Activated T-cell treated with anti-CD3 and anti-CD28 coated beads, Interleukin-2, amount 50 U/mL, for 24 hours (primary cell): ENCODE results near the gene RPS6KA5.
A peak's percentile ranks its signal among the peaks of the same experiment; 100 is the strongest.
"Not testable (repeated sequence)": the region's sequence is repeated elsewhere in the genome, so short reads cannot be mapped to it uniquely, and the experiment has no call there.

Source experiments
- DNase-seq: peaks from one replicate; pipeline ENCODE4 v3.0.0-alpha.2; 2020
- H3K27ac Mint-ChIP-seq: 2 replicates; pipeline ENCODE4 v1.8.0; 2020; ENCODE audit warnings: mild to moderate bottlenecking, mixed read lengths
- H3K27me3 Mint-ChIP-seq: 2 replicates; pipeline ENCODE4 v1.8.0; 2020; ENCODE audit warnings: mixed read lengths
- H3K36me3 Mint-ChIP-seq: 2 replicates; pipeline ENCODE4 v1.8.0; 2020; ENCODE audit warnings: low read depth, mixed read lengths
- H3K4me1 Mint-ChIP-seq: 2 replicates; pipeline ENCODE4 v1.8.0; 2020; ENCODE audit warnings: low read depth, mixed read lengths
- H3K4me3 Mint-ChIP-seq: 2 replicates; pipeline ENCODE4 v1.8.0; 2020; ENCODE audit warnings: mild to moderate bottlenecking, moderate library complexity, mixed read lengths
- H3K9me3 Mint-ChIP-seq: 2 replicates; pipeline ENCODE4 v1.8.0; 2020; ENCODE audit warnings: mixed read lengths

RPS6KA5 gene

DNA sequence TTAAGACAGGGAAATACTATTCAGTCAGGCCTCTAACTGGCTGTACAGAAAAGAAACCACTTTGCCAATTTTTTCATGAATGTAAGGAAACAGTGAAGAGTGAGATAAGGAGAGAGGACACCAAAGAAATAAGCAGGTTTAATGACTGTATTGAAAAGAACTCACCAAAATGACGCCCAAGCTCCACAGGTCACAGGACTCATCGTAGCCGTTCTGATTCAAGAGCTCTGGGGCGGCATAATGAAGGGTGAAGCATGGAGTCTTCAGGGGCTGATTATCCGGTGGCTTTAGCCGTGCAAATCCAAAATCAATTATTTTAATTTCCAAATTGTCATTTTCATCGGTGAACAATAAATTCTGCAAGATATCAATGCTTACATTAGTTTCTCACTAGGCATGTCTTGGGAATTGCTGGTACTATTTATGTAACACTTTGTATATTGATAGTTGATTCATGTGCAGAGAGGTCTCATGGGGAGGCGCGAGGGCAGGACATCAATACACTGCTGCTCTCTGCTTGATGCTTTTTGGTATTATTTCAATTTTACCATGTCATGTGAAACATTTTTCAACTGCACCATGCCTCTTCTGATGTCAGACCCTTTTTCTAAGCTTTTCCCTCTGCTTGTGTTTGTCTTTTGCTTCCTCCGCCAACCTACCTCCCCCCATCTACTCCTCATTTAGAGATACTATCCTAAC, 170.0 kb downstream of the RPS6KA5 start:
- H3K27me3 Mint-ChIP-seq = no peaks in the 10 kb centered on the region
- no peak for DNase-seq
- H3K4me1 Mint-ChIP-seq = peaks cover 6% of the 10 kb centered on the region
- H3K27ac Mint-ChIP-seq = no peak overlapping the region
- H3K4me3 Mint-ChIP-seq = no peak overlapping the region
- peaks cover 63% of the 10 kb centered on the region for H3K36me3 Mint-ChIP-seq
- no peaks in the 10 kb centered on the region for H3K9me3 Mint-ChIP-seq

DNA sequence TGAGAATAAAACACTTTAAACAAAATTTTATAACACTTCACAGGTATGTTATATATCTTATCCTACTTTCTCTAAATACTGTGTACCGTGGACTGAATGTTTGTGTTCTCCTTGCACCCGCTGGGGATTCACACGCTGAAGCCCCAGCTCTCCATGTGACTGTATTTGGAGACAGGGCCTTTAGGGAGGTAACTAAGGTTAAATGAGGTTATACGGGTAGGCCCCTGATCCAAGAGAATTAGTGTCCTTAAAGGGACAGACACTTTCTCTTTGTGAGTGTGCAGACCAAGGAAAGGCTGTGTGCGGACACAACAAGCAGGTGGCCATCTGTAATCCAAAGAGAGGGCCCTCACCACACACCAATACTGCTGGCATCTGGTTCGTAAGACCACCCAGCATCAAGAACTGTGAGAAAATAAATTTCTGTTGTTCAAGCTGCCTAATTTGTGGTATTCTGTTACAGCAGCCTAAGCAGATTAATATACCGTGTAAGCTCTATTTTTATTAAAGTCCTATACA, 174.1 kb downstream of the RPS6KA5 start:
- Mint-ChIP-seq H3K27ac (no peak overlapping the region), H3K4me1 (peaks cover 1% of the 10 kb centered on the region), H3K36me3 (peaks cover 59% of the 10 kb centered on the region), H3K9me3 (no peaks in the 10 kb centered on the region), H3K27me3 (no peaks in the 10 kb centered on the region), H3K4me3 (no peak overlapping the region)
- DNase-seq = no peak

DNA sequence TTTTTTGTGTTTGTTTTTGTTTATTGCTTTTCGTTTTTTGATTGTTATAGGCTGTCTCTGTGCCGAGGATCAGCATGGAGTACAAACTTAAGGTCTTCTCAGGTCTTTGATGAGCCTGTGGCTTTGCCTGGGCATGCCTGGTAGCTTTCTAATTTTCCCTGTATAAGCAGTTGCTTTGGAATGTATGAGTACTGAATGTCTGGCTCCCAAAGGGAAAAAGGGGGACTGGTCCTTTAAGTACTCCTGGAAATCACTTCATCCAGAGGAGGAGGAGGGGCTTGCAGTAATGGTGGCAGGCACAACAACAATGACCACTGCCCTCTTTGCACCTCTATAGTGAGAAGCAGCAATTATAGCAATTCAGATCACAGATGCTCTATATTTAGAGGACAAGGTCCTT, 176.7 kb downstream of the RPS6KA5 start:
- Mint-ChIP-seq H3K4me1 (no peaks in the 10 kb centered on the region), H3K4me3 (no peak overlapping the region), H3K36me3 (peaks cover 61% of the 10 kb centered on the region), H3K9me3 (no peaks in the 10 kb centered on the region), H3K27me3 (no peaks in the 10 kb centered on the region), H3K27ac (no peak overlapping the region)
- no peak for DNase-seq

DNA sequence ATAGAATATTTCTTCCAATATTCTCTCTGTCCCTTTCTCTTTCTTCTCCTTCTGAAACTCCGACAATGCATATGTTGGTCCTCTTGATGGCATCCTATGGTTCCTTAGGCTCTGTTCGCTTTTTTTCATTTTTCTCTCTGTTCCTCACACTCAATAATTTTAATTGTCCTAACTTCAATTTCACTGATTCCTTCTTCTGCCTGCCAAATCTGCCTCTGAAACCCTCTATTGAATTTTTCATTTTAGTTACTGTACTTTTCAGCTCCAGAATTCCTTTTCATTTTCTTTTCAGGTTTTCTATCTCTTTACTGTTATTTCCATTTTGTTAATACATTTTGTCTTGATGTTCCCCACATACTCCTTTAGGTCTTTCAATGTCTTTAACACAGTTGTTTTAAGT, 177.2 kb downstream of the RPS6KA5 start:
- no peaks in the 10 kb centered on the region for H3K27me3 Mint-ChIP-seq

DNA sequence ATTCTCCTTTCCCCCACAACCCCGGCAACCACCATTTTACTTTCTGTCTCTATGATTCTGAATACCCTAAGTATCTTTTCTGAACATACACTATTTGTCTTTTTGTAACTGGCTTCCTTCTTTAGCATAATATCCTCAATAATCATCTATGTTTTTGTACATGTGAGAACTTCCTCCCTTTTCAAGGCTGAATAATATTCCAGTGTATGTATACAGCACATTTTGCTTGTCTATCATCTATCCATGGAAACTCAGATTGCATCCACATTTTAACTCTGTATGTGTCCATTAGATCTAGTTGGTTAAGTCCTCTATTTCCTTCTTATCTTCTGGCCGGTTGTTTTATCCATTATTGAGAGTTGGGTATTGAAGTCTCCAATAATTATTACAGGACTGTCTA, 180.2 kb downstream of the RPS6KA5 start:
- no peak overlapping the region for H3K27ac Mint-ChIP-seq
- H3K36me3 Mint-ChIP-seq = peaks cover 63% of the 10 kb centered on the region
- H3K27me3 Mint-ChIP-seq = no peaks in the 10 kb centered on the region
- no peak overlapping the region for H3K4me3 Mint-ChIP-seq
- no peaks in the 10 kb centered on the region for H3K4me1 Mint-ChIP-seq
- DNase-seq = no peak
- no peaks in the 10 kb centered on the region for H3K9me3 Mint-ChIP-seq

More for the DNA sequence above, 177.2 kb downstream of the RPS6KA5 start:
- H3K4me3 Mint-ChIP-seq = no peak overlapping the region
- H3K27ac Mint-ChIP-seq = no peak overlapping the region
- H3K9me3 Mint-ChIP-seq = no peaks in the 10 kb centered on the region
- H3K4me1 Mint-ChIP-seq = no peaks in the 10 kb centered on the region
- DNase-seq = no peak
- H3K36me3 Mint-ChIP-seq = peaks cover 58% of the 10 kb centered on the region

DNA sequence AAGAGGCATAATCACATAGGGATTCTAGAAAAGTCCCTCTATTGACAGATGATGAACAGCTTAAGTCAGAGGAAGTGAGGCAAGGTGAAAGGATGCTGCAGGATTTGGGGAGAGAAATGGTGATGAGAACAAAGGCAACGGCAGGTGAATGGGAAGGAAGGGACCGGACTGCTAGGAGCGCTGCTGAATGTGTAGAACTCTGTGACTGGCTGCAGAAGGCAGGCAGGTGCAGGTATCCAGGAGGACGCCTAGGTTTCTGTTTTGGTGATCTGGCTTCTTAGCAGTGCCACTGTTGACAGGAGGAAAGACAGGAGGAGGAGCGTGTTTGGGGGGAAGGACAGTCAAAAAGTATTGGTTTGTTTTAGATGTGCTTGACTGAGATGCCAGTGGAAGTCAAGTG, 185.8 kb downstream of the RPS6KA5 start:
- H3K4me1 Mint-ChIP-seq = peaks cover 8% of the 10 kb centered on the region
- DNase-seq = no peak
- no peak overlapping the region for H3K27ac Mint-ChIP-seq
- H3K27me3 Mint-ChIP-seq = no peaks in the 10 kb centered on the region
- no peaks in the 10 kb centered on the region for H3K9me3 Mint-ChIP-seq
- peaks cover 71% of the 10 kb centered on the region for H3K36me3 Mint-ChIP-seq
- H3K4me3 Mint-ChIP-seq = no peak overlapping the region

DNA sequence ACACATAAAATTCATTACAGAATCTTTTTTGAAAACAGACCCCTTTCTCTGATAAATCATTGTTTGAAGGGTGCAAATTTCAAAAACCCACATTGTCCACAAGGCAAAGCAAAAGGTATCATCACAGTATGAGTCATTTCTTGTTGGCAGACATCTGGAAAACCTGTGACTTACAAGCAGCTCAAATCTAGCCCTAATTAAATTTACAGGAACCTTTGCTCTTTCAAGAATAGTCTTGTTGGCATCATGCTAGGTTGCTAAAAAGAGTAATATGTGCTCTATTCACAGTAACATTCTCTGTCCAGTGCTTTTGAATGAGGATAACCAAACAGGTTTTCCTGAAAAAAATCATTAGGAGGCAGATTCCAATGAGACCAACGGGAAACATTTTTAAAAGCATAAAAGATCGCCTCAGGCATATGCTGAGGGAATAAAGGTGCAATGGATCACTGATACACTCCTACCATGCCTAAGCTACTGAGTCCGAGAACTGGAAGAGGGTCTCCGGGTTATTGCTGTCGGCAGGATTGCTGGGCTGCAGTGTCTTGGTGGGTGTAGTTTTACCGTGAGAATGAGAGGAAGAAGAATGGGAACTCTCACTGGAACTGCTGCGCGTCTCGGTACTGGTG, 188.7 kb downstream of the RPS6KA5 start:
- Mint-ChIP-seq H3K4me3 (no peak overlapping the region), H3K27ac (peak overlapping the region; percentile 48), H3K4me1 (peaks cover 8% of the 10 kb centered on the region), H3K27me3 (no peaks in the 10 kb centered on the region), H3K9me3 (no peaks in the 10 kb centered on the region), H3K36me3 (peaks cover 50% of the 10 kb centered on the region)
- no peak for DNase-seq

DNA sequence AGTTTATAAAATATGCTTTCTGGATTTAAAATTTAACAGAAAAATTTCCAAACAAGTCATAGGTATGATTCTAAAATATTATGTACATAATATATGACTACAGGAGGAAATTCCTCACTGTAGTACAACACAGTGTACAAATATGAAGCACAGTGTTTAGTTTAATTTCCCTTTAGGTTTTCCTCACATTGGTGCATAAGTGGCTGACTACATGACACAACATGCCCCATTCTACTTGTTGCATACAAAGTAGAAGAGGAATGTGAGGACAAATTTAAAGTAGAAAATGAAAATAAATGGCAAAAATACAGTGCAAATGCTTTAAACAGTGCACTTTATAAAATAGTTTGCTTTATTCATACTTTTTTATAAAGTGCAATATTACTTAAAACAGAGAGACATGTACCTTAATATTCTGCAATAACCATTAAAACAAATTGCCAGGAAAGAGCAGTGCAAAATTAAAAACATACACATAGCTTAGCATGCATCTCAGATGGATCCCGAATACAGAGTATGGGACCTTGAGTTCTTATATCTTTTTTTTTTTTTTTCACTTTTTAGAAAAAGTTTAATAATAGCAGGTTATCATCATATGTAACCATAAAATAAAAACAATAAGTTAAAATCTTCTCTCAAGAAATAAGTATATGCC, 189.4 kb downstream of the RPS6KA5 start:
- Mint-ChIP-seq H3K27me3 (no peaks in the 10 kb centered on the region), H3K4me1 (peaks cover 8% of the 10 kb centered on the region), H3K36me3 (peaks cover 44% of the 10 kb centered on the region), H3K4me3 (no peak overlapping the region), H3K27ac (no peak overlapping the region), H3K9me3 (no peaks in the 10 kb centered on the region)
- no peak for DNase-seq

DNA sequence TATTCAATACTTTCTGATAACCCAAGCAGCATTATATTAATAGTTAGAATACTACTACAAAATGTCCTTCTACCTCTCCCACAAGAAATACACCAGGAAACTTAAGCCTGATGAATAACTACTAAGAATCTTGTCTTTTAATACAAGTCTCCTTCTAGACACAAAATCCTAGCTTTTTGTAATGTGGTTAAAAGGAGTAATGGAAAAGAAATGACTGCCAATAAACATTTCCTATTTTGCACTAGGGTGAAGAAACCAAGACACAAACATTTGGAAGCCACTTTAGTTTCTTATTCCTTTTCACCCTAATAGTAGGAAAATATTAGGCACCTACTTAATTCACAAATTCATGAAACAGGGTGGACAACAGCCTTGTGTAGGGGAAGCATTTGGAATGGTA, 192.9 kb downstream of the RPS6KA5 start:
- Mint-ChIP-seq H3K27ac (no peak overlapping the region), H3K4me1 (peaks cover 10% of the 10 kb centered on the region), H3K27me3 (no peaks in the 10 kb centered on the region), H3K9me3 (no peaks in the 10 kb centered on the region), H3K4me3 (no peak overlapping the region), H3K36me3 (peaks cover 27% of the 10 kb centered on the region)
- no peak for DNase-seq

DNA sequence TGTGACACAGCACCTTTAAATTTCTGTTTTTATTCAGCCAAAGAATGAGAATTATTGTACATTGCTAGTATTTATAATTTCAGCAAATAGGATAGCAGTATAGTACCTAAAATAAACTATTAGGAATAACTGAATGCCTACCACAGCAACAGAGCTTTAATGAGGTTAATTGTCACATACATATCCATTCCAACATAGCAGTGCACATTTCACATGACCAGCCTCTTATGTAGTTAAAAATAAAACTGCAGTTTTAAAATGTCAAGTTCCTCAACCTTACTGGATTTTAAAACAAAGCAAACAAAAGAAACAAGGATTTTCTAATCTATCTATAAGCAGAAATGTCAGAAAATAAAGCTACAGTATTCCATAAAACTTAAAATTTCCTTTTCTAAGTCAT, 193.6 kb downstream of the RPS6KA5 start:
- DNase-seq = no peak
- no peak overlapping the region for H3K4me3 Mint-ChIP-seq
- H3K4me1 Mint-ChIP-seq = peaks cover 6% of the 10 kb centered on the region
- no peaks in the 10 kb centered on the region for H3K27me3 Mint-ChIP-seq
- H3K9me3 Mint-ChIP-seq = no peaks in the 10 kb centered on the region
- H3K27ac Mint-ChIP-seq = no peak overlapping the region
- peaks cover 22% of the 10 kb centered on the region for H3K36me3 Mint-ChIP-seq

DNA sequence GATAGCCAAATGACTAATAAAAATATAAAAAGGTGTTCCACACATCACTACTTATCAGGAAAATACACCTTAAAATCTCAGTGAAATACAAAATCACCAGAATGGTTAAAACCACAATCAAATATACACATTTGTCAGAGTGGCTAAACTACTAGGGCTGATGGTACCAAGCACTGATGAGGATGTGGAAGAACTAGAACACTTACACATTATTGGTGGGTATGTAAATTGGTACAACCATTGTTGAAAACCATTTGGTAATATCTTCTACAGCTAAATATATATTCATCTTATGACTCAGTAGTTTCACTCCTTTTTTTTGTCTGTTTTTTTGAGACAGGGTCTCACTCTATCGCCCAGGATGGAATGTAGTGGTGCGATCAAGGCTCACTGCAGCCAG, 195.7 kb downstream of the RPS6KA5 start:
- Mint-ChIP-seq H3K9me3 (no peaks in the 10 kb centered on the region), H3K4me3 (no peak overlapping the region), H3K27ac (no peak overlapping the region), H3K36me3 (peaks cover 15% of the 10 kb centered on the region), H3K4me1 (peaks cover 2% of the 10 kb centered on the region), H3K27me3 (no peaks in the 10 kb centered on the region)
- no peak for DNase-seq

DNA sequence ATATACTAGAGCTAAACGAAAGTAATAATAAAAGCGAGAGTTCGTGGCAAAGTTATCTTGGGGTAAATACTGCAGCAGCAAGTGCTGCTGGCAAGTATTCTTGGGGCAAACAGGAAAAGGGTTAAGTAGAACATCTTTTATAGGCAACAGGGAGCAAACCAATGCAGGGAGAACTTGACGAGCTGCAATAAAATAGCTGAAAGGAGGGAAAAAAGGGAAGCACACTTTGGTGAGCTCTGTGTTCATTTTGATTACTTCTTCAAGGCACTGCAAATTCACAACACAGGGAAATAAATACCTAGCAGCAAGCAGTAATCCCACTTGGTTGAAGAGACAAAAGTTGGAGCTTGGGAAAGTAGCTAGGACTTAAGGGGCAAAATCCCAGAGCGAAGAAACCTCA, 201.9 kb downstream of the RPS6KA5 start:
- H3K36me3 Mint-ChIP-seq = peaks cover 4% of the 10 kb centered on the region
- no peaks in the 10 kb centered on the region for H3K9me3 Mint-ChIP-seq
- no peak for DNase-seq
- H3K4me1 Mint-ChIP-seq = no peaks in the 10 kb centered on the region
- no peak overlapping the region for H3K4me3 Mint-ChIP-seq
- no peaks in the 10 kb centered on the region for H3K27me3 Mint-ChIP-seq
- no peak overlapping the region for H3K27ac Mint-ChIP-seq

DNA sequence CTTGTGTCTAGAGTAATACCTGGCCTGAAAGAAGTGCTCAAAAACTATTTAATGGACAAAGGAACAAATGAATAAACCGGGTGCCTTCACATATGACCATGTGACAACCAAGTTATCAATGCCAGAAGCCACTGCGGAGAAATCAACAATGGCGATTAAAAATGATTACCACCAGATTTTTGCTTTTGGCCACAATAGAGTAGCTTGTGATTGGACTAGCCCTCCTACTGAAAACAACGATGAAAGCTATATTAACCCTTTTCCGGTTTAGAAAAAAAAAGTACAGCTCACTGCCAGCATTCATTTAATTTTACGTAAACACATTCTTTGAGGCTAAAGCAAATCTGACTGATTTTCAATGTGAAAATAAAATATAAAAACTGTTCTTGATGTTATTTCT, 202.6 kb downstream of the RPS6KA5 start:
- Mint-ChIP-seq H3K9me3 (no peaks in the 10 kb centered on the region), H3K4me1 (no peaks in the 10 kb centered on the region), H3K4me3 (no peak overlapping the region)

DNA sequence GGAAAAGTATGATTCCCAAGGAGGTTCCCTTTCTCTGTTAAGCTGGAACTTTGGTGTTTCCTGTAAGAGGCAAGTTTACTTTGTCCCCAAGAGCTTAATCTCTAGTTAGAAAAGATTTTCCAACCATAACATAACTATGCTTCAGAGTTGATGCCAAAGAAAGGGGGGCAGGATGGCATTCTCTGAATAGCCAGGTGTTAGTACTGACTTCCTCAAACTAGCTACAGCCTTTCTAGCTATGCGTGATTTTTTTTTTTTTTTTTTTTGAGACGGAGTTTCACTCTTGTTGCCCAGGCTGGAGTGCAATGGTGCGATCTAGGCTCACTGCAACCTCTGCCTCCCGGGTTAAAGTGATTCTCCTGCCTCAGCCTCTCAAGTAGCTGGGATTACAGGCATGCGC, 204.3 kb downstream of the RPS6KA5 start:
- not testable (repeated sequence) for H3K27ac Mint-ChIP-seq, H3K4me1 Mint-ChIP-seq, H3K36me3 Mint-ChIP-seq, DNase-seq, H3K4me3 Mint-ChIP-seq, H3K27me3 Mint-ChIP-seq, H3K9me3 Mint-ChIP-seq

More for the DNA sequence above, 202.6 kb downstream of the RPS6KA5 start:
- no peak for DNase-seq
- no peak overlapping the region for H3K27ac Mint-ChIP-seq
- H3K36me3 Mint-ChIP-seq = peaks cover 4% of the 10 kb centered on the region
- H3K27me3 Mint-ChIP-seq = no peaks in the 10 kb centered on the region

DNA sequence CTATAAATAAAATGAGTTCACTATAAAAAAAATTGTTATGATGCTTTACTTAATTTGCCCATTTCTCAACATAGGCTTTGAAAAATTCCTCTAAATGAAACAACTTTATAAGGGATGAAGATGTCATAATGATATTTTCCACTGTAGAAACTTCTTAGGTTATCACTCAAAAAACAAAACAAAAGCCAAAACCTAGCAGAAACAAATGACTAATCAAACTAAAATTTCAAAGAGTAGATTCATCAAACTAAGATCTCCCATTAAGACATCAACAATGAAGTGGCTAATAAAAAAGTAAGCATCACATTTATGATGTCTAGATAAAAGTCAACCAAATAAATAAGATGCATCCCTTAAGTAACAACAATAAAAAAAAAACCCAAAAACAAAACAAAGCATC, 207.3 kb downstream of the RPS6KA5 start:
- Mint-ChIP-seq H3K9me3 (no peaks in the 10 kb centered on the region), H3K27ac (no peak overlapping the region), H3K4me1 (no peaks in the 10 kb centered on the region), H3K27me3 (no peaks in the 10 kb centered on the region), H3K4me3 (no peak overlapping the region), H3K36me3 (no peaks in the 10 kb centered on the region)
- no peak for DNase-seq
